ENCODE data around the gene B4GALT5.
"Not testable (repeated sequence)": the region's sequence is repeated elsewhere in the genome, so short reads cannot be mapped to it uniquely, and the experiment has no call there.

Gene B4GALT5, protein sequence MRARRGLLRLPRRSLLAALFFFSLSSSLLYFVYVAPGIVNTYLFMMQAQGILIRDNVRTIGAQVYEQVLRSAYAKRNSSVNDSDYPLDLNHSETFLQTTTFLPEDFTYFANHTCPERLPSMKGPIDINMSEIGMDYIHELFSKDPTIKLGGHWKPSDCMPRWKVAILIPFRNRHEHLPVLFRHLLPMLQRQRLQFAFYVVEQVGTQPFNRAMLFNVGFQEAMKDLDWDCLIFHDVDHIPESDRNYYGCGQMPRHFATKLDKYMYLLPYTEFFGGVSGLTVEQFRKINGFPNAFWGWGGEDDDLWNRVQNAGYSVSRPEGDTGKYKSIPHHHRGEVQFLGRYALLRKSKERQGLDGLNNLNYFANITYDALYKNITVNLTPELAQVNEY
- 15.6 to 17.4 reads per million in 2 donors for total RNA-seq

DNA sequence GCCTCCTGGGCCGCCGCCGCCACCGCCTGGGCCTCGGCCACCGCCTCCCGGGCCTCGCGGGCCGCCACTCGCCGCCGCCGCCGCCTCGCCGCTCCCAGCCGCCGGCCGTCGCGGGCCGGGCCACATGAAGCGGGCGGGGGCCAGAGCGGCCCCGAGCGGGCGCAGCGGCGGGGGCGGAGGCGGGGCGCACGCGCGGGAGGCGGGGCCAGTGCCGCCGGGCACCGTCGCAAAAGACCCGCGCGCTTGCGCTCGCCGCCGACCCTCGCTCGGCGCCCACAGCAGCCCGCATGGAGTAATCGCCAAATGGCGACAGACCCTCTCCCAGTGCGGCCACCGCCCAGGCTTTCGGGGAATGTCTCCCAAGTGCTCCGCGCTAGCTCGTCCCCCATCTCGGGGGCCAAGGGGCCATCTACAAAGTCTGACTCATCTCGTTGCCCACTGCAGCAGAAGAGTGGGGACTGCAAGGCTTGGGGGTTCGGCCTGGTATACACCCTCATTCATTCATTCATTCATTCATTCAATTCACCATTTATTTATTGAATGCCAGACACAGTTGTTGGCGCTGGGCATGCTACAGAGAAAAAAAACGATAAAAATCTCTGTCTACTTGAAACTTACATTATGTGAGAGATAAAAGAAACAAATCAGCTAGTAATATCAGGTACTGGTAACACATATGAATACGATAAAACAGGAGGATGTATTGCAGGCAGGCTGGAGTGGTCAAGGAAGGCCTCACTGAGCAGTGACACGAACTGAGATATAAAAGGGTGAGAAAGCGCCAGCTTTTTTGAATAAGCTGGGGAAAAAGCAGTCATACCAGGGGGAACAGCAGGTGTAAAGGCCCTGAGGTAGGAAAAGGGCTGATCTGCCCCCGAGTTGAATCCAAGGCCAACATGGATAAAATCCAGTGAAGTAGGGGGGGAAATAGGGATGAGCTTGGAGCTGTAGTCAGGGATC lies at the start of gene B4GALT5:
Gene B4GALT5, minus strand, starts transcription at position 126 of the 960 bp plus-strand sequence. CDS start 188 bp downstream, outside the sequence.
- peak; percentile 38 to 78 (median 44) for DNase-seq

DNA sequence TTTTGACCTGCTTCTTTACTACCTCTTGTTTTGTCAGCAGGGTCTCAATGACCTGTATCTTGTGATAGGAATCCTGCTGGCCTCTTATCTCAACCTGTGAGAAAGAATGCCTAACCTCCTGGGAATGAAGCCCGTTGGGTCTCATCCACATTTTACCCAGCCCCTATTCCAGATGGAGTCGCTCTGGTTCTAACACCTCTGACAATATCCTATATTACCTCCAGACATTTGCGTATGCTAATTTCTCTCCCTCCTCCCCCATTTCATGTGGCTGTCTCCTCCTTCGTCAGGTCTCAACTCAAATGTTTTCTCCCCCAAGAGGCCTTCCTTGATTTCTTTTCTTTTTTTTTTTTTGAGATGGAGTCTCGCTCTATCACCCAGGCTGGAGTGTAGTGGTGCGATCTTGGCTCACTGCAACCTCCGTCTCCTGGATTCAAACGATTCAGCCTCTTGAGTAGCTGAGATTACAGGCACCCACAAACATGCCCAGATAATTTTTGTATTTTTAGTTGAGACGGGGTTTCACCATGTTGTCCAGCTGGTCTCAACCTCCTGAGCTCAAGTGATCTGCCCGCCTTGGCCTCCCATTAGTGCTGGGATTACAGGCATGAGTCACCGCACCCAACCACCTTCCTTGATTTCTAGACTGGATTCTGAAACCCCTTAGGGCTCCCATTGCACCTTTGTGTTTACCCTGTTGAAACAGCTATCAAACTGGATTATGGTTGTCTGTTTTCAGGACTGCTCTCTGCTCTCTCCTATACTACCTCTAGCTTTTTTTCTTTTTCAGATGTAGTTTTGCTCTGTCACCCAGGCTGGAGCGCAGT lies 49.5 kb upstream of the B4GALT5 start:
- DNase-seq, result no peak

DNA sequence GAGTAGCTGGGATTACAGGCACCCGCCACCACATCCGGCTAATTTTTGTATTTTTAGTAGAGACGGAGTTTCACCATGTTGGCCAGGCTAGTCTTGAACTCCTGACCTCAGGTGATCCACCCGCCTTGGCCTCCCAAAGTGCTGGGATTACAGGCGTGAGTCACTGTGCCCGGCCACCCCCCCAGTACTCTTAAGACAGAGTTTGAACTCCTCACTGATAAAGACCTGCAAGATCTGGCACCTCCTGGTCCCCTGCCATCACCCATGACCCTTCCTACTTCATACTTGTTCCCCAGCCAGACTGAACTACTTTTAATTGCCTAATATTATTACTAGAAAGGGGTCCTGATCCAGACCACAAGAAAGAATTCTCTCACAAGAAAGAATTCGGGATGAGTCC lies 48.2 kb upstream of the B4GALT5 start:
- DNase-seq, result not testable (repeated sequence)

DNA sequence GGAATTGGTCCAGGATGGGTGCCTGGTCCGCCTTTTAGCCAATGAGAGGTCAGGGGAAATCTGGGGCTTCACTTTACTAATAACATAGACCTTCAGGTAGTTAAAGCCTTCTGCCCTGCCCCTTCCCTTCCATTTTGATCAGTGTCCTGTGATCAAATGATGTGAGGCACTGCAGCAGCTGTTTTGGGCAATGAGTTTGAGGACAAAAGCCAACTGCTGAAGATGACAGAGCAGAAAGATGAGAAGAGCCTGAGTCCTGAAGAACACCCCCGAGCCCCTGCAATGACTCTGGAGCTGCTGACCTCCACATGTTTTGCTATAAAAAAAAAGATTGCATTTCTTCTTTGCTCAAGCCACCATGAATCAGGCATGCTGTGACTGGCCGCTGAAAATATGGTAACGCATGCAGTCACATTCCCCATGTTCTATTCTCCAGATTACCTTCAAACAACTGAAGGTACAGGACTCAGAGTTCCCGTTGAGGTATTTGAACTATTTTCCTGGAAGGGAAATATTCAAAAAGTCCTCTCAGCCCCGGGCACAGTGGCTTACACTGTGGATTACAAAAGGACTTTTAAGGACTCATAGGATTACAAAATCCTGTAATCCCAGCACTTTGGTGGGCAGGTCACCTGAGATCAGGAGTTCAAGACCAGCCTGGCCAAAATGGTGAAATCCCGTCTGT lies 45.7 kb upstream of the B4GALT5 start:
- no peak for DNase-seq

DNA sequence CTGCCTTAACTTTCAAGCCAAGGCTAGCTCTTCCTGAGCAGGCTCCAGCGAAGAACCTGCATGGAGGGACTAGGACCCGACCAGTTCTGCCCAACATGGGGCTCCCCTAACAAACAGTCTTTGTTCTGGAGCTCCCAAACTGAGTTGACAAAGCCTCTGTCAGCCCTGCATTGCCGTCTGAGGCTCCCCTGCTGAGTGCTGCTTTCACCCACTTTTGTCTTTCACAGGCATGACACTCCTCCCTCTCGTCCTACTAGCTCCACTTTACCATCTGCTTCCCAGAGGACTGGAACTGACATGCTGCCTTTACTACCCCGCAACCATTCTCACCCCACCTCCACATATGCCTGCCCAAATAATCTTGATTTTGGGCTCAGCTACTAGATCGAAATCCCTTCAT lies 45.1 kb upstream of the B4GALT5 start:
- DNase-seq, result no peak

DNA sequence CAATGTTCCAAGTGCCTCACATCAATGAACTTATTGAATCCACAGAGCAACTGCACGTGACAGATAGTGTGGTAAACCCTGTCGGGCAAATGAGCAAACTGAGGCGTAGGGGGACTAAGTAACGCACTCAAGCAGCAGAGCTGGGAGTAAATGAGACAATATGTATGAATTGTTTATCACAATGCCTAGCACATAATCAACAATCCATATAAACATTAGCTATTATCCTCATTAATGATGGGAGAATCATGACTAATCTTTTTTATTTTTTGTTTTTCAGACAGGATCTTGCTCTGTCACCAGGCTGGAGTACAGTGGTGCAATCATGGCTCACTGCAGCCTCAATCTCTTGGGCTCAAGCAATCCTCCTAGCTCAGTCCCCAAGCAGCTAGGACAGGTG lies 43.9 kb upstream of the B4GALT5 start:
- DNase-seq, result no peak

DNA sequence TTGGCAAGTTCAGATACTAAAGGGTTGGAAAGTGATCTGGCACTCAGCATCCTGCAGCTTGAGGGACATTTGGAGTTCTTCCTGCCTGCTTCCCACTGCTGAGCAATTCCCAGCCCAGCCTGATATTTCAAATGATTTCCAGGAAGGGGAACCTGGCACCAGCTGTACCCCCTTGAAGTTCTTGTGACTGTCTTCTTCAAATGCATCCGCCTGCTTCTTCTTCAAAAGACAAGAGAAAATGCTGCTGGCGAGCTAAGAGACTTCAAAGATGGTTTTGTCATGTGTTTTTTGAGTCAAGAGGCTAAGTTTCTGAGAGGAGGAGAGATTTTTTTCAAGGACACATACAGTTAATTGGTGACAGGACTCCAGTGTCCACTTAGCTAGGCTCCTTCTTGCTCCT lies 42.6 kb upstream of the B4GALT5 start:
- no peak for DNase-seq

DNA sequence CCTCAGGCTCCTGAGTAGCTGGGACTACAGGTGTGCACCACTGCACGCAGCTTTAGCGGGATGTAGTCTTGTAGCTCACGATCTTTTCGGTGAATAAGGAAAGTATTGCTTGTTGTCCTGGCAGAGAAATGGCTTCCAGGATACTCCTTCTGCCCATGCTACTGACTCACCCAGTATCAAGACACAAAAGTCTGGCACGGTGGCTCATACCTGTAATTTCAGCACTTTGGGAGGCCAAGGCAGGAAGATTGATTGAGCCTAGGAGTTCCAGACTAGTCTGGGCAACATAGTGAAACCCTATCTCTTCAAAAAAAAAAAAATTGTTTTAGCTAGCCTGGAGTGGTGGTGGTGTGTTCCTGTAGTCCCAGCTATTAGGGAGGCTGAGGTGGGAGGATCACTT lies 40.9 kb upstream of the B4GALT5 start:
- no peak for DNase-seq

DNA sequence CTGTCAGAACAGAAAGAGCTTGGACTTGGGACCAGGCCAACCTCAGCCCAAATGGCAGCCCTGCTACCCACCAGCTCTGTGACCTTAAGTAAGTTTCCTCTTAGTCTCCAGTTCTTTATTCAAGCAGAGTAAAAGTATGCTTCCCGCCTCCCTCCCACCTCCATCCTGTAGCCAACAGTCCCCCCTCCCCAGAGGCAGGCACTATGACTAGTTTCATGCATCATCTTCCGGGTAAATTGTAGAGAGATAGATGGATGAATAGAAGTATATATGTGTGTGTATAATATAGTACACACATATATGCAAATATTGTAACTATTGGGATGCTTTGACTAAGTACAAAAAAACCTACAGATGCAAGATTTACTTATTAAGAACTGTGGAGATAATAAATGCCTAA lies 39.5 kb upstream of the B4GALT5 start:
- no peak for DNase-seq

DNA sequence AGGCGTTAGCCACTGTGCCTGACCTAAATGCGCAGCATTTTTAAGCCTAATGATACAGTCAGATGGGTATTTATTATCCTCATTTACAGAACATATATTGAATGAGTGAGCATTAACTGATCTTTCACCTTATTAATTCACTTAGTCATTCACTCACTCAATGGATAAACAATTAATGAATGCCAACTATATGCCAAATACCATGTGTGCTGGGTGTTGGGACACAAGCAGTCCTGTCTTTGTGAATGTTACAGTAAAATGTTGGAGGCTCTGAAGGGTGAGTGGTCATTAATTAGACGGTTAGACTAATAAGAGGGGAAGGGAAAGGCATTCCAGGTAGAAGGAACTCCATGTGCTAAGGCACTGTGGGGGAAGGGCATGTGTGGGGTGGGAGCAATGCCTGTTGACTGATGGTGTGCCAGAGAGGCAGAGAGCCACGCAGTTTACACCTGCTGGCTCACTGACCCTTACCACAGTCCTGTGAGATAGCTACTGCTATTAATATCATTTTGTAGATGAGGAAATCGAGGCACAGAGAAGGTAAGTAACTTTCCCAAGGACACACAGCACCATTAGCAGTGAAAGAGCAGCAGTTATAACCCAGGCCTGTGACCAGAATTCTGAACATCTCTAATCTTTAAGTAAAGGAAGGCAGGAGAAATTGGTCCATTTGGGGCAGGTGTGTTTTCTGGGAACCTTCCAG lies 38.7 kb upstream of the B4GALT5 start:
- no peak for DNase-seq

DNA sequence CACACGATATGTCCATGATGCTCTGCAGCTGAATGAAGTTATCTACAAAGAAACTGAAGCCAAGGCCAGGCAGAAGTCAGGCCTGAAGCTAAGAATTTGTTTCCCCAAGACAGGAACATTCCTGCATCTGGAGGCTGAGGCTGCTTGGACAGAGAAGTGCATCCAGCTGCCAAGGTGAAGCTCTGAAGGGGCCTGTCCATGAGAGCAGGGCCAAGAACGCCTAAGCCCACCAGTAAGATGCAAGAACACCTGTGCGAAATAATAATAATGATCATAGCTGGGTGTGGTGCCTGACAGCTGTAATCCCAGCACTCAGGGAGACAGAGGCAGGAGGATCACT lies 37.7 kb upstream of the B4GALT5 start:
- no peak for DNase-seq

DNA sequence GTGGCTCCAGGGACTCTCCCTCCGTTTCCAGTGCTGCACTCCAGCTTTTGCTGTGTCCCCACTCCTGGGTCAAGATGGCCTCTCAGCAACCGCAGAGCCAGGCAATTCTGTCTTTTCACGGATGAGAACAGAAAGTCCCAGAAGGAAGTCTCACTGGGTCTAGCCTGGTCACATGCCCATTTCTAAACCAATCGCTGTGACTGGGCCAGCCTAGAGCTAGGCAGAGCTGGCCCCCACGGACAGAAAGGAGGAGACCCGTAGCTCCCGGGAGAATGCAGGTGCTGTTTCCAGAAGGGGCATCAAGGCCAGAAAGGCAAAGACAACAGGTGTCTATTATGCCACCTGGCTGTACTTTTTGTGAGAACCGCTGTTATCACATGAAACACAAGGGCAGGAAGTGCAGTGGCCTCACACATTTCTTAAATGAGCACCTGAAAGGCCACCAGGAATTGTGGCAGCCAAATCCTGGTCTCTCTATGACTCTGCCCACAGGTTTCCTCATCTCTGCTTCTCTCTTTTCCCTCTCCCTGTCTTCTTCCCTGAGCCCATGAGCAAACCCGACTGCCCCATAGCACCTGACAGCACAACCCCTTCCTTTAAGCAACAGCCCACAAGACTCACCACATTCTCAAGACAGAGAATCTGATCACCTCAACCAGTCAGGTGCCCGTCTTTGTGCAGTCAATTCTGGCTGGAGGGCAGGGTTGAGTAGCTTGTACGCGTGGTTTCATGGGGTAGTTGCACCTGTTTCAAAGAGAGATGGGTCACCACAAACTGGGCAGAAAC lies 37.1 kb upstream of the B4GALT5 start:
- peak in 2 of 5 experiments; percentile 17 to 78 for DNase-seq

DNA sequence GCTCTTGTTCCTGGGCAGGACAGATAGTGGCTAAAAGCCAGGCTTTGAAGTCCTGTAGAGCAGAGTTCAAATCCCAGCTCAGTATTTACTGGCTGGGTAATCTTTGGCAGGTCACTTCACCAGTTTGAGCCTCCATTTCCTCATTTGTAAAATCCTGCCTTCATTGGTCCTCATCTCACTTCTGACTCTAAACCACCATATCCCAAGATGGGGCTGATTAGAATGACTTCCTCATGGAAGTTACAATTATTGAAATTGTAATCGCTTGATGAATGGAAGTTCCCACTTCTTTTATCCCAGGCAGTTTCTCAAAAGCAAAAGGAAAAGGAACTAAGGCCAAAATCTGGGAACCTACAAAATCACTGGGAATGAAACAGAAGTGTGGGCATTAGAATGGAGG lies 35.9 kb upstream of the B4GALT5 start:
- no peak for DNase-seq

DNA sequence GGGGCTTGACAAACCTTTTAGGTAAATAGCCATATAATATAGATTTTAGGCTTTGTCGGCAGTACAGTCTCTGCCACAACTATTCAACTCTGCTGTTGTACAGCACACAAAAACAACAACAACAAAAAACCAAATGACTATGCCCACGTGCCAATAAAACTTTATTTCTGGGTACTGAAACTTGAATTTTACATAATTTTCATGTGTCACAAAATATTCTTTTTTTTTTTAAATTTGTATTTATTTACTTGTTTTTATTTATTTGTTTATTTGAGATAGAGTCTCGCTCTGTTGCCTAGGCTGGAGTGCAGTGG lies 34.8 kb upstream of the B4GALT5 start:
- DNase-seq, result no peak

DNA sequence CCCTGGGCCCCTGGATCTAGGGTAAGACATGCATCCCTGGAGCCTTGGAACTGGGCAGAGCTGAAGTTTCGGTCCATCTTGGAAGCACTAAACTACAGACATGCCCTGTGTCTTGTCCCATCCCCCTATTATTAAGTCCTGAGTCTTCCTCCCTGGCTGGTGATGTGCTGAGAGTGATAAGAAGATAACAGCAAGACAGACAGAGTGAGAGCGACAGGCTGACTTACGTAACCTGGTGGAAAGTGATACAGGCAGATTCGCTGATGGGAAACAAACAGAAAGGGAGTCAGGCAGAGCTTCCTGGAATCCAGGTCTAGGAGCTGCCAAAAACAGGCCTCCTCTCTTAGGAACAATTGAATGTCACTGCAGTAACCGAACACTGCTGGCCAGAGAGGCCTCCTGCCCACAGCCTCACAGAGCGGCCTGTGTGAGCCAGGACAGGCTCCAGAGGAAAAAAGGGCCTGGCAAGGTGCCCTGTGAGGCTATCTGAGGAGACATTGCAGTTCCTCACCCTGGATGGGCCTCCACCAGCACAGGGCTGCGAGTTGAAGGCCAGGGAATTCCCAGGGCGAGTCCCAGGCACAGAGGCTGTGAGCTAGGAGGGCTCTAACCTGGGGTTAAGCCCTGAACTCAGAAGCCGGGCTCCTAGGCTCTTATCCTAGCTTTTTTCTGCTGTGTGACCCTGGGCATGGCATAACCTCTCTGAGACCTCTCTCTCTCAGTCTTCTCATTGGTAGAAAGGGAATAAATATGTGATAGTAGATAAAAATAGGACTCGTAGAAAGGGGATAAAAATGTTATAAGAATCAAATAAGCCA lies 34.2 kb upstream of the B4GALT5 start:
- no peak for DNase-seq

DNA sequence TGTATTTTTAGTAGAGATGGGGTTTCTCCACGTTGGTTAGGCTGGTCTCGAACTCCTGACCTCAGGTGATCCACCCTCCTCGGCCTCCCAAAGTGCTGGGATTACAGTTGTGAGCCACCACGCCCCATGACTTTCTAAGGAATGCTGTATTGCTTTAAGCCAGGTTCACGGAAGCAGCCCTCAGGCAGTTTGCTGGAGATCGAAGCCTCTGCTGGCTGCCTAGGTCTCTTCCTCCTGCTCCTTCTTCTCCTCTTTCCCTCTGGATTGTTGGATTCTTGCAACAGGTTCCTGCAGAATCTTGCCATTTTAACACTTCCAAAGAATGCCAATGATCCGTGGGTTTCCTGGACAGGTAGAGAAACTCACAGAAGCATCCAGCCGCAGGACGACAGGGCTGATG lies 29.3 kb upstream of the B4GALT5 start:
- DNase-seq, result no peak

DNA sequence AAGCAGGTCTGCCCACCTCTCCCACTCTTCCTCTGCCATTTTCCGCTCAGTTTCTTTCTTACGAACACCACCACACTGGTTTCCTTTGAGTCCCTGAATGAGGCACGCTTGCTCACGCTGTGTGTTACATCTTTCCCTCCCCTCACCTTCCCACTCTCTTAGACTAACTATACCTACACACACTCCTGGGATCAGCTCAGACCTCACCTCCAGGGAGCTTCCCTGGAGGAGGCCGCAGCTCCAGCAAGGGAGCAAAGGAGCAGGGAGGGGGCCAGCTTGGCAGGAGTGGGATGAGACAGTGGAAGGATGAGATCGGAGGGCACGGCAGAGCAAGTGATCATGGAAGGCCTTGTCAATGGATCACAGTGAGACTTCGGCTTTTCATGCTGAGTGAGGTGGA lies 28.3 kb upstream of the B4GALT5 start:
- DNase-seq, result no peak

DNA sequence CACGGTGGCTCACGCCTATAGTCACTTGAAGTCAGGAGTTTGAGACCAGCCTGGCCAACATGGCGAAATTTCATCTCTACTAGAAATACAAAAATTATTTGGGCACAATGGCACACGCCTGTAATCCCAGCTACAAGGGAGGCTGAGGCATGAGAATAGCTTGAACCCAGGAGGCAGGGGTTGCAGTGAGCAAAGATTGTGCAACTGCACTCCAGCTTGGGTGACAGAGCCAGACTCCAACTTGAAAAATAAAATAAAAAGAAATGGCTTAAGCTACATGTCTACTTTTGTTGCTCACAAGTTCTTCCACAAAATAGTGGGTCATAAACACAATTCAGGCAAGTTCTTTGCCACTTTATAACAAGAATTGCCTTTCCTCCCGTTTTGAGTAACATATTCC lies 27.1 kb upstream of the B4GALT5 start:
- DNase-seq, result no peak

DNA sequence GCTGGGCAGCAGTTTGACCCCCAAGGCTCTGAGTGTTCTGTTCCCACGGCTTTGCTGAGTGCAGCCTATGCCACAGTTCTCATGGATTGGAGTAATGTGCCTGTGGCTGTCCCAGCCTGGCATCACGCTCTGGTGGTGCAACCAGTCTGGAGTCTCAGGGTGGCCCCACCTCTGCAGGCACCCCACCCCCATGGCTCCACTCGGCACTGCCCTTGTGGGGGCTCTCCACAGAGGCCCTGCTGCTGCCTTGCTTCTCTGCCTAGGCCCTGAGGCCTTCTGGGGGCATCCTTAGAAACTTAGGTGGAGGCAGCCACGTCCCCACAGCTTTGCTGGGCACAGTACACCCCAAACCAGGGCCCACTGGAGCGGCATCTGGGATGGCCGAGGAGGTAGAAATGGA lies 25.4 kb upstream of the B4GALT5 start:
- no peak for DNase-seq

DNA sequence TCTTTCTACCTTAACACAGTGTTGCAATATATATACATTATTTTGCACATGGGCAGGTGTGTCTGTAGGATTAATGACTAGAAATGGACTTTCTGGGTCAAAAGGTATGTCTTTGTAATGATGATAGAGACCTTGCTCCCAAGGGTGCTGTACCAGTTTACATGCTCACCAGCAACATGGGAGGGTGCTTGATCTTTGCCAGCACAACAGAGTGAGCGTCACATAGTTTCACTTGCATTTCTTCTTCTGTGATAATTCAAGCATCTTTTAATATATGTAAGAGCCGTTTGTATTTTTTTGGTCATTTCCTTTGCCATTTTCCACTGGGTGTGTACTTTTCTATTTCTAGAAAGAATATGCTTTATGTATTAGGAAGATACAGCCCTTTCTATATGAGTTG lies 23.6 kb upstream of the B4GALT5 start:
- no peak for DNase-seq
